OCI-LY1 (cell line): ENCODE results near the gene ALKBH7.

Source experiments
- CTCF ChIP-seq: fragments of 200-600 bp; sonication (generic), shearing (Covaris generic); IDR thresholded peaks from 2 replicates; pipeline ENCODE4 v1.5.1; 2017; ENCODE audit warnings: mild to moderate bottlenecking, antibody characterized with exemption, low read length, moderate library complexity, mixed read lengths
- EZH2 ChIP-seq: fragments of 200-600 bp; sonication (generic), shearing (Covaris generic); IDR thresholded peaks from 2 replicates; pipeline ENCODE4 v1.8.0; 2017; ENCODE audit warnings: borderline replicate concordance, mixed run types, mild to moderate bottlenecking, antibody characterized with exemption, low read length, moderate library complexity, mixed read lengths

- TF ChIP-seq EZH2 (no peak), CTCF (0 out of 2 replicates have a peak, but pooled peaks have one; percentile 5)
These were observed 20.7 kb downstream of the ALKBH7 start, which contains the start of gene GTF2F1 for GRCh38 chr19:6393074-6393982.
